SK-N-SH (cell line): ENCODE data around the gene SYNE2. TPM values are rescaled to one million over a fixed set of nuclear protein-coding genes. Genes with fewer than 3 reads are reported as not detected.

Experiments used
- CTCF ChIA-PET: fragments of 300-600, 350-600 bp; formaldehyde crosslinking; extraction: SDS; loops from one replicate; lab custom pipeline; 2021; lab: Yijun Ruan, JAX
- POLR2A ChIA-PET: fragments of 350-600 bp; sonication (Branson Sonifier 250); formaldehyde crosslinking; extraction: SDS; loops from one replicate; lab custom pipeline; 2020; ENCODE audit warnings: antibody characterized with exemption, inconsistent platforms; lab: Yijun Ruan, JAX
- DNase-seq: peaks from one replicate; pipeline ENCODE4 v3.0.0; 2012
- H2AFZ ChIP-seq: fragments of 200-600 bp; sonication (generic); 2 replicates; pipeline ENCODE4 v1.8.1; 2016; ENCODE audit warnings: antibody characterized with exemption, mild to moderate bottlenecking, low read depth
- H3F3A ChIP-seq: fragments of 200-600 bp; sonication (generic); replicated peaks from 2 replicates; pipeline ENCODE3; 2016; ENCODE audit warnings: antibody characterized with exemption, mild to moderate bottlenecking; ENCODE audit not compliant: insufficient read depth
- H3K27ac ChIP-seq, 2 experiments: fragments of 200-500 bp in 1 of 2; fragments of 200-600 bp in 1 of 2; sonication (Bioruptor generic) in 1 of 2; sonication (generic), shearing (Covaris generic) in 1 of 2; 2 replicates each; pipeline versions ENCODE4 v1.5.1 to v1.6.1; 2014 to 2016; ENCODE audit warnings: low read depth in 2 of 2, inconsistent platforms in 1 of 2, low read length in 1 of 2, mild to moderate bottlenecking in 1 of 2, mixed read lengths in 1 of 2
- H3K27me3 ChIP-seq: fragments of 200-600 bp; sonication (generic), shearing (Covaris generic); 2 replicates; pipeline ENCODE4 v1.6.1; 2016; ENCODE audit warnings: mixed run types; ENCODE audit not compliant: insufficient read depth
- H3K36me3 ChIP-seq, 2 experiments: fragments of 200-500 bp in 1 of 2; fragments of 200-600 bp in 1 of 2; sonication (Bioruptor generic) in 1 of 2; sonication (generic) in 1 of 2; replicated peaks in 1 of 2; 2 replicates each; pipeline versions ENCODE3 to v1.5.1; 2014 to 2016; ENCODE audit warnings: low read length in 1 of 2, mild to moderate bottlenecking in 1 of 2; ENCODE audit not compliant: insufficient read depth in 2 of 2, control insufficient read depth in 1 of 2
- H3K4me1 ChIP-seq, 2 experiments: fragments of 200-500 bp in 1 of 2; fragments of 200-600 bp in 1 of 2; sonication (Bioruptor generic) in 1 of 2; sonication (generic), shearing (Covaris generic) in 1 of 2; 2 replicates each; pipeline versions ENCODE4 v1.5.1 to v1.6.1; 2014 to 2016; ENCODE audit warnings: low read depth in 1 of 2, low read length in 1 of 2, mixed run types in 1 of 2; ENCODE audit not compliant: insufficient read depth in 2 of 2, control insufficient read depth in 1 of 2
- H3K4me2 ChIP-seq: fragments of 200-600 bp; sonication (generic), shearing (Covaris generic); 2 replicates; pipeline ENCODE4 v1.6.1; 2017; ENCODE audit warnings: mixed run types
- H3K4me3 ChIP-seq, 2 experiments: fragments of 200-500 bp in 1 of 2; fragments of 200-600 bp in 1 of 2; sonication (Bioruptor generic) in 1 of 2; sonication (generic), shearing (Covaris generic) in 1 of 2; 2 replicates each; pipeline versions ENCODE4 v1.5.1 to v1.8.1; 2014 to 2016; ENCODE audit warnings: low read depth in 2 of 2, inconsistent platforms in 1 of 2, low read length in 1 of 2, mild to moderate bottlenecking in 1 of 2, mixed read lengths in 1 of 2, moderate library complexity in 1 of 2
- H3K79me2 ChIP-seq: fragments of 200-600 bp; sonication (generic); 2 replicates; pipeline ENCODE4 v1.8.1; 2017; ENCODE audit warnings: mild to moderate bottlenecking; ENCODE audit not compliant: insufficient read depth
- H3K9ac ChIP-seq: fragments of 200-600 bp; sonication (generic); 2 replicates; pipeline ENCODE4 v1.6.1; 2017; ENCODE audit warnings: mixed run types
- H3K9me2 ChIP-seq: fragments of 200-600 bp; sonication (generic); 2 replicates; pipeline ENCODE4 v1.6.1; 2017; ENCODE audit warnings: mixed run types
- H3K9me3 ChIP-seq: fragments of 200-600 bp; sonication (generic); 2 replicates; pipeline ENCODE4 v1.6.1; 2017; ENCODE audit warnings: mixed run types, mild to moderate bottlenecking, moderate library complexity
- H4K20me1 ChIP-seq: fragments of 200-600 bp; sonication (generic); 2 replicates; pipeline ENCODE4 v1.6.1; 2017; ENCODE audit warnings: mild to moderate bottlenecking, mixed run types; ENCODE audit not compliant: insufficient read depth
- CHD2 ChIP-seq: fragments of 150-350 bp; IDR thresholded peaks from 2 replicates; pipeline ENCODE4 v1.6.1; 2018; ENCODE audit warnings: low read length; ENCODE audit not compliant: partially characterized antibody
- ELF1 ChIP-seq: IDR thresholded peaks from 2 replicates; pipeline ENCODE4 v1.4.0; 2012
- EP300 ChIP-seq, 2 experiments: IDR thresholded peaks; 2 replicates each; pipeline versions ENCODE4 v1.4.0 to v1.6.1; 2012; ENCODE audit warnings: borderline replicate concordance in 1 of 2, low read depth in 1 of 2, low read length in 1 of 2
- FOXJ3 ChIP-seq: sonication (generic); formaldehyde crosslinking; IDR thresholded peaks from 2 replicates; pipeline ENCODE4 v1.5.1; 2020; ENCODE audit warnings: mild to moderate bottlenecking, missing genetic modification reagents
- FOXM1 ChIP-seq: IDR thresholded peaks from 2 replicates; pipeline ENCODE4 v1.4.0; 2012; ENCODE audit warnings: low read depth, mild to moderate bottlenecking
- GABPA ChIP-seq: IDR thresholded peaks from 2 replicates; pipeline ENCODE4 v1.4.0; 2012; ENCODE audit warnings: low read depth, mild to moderate bottlenecking
- GATA2 ChIP-seq: sonication (generic); formaldehyde crosslinking; IDR thresholded peaks from 2 replicates; pipeline ENCODE4 v1.5.0; 2020; ENCODE audit warnings: mild to moderate bottlenecking, missing genetic modification reagents
- JUND ChIP-seq: IDR thresholded peaks from 2 replicates; pipeline ENCODE4 v1.4.0; 2012
- MEF2A ChIP-seq: IDR thresholded peaks from 2 replicates; pipeline ENCODE4 v1.4.0; 2012; ENCODE audit warnings: low read depth, borderline replicate concordance
- MXI1 ChIP-seq: IDR thresholded peaks from 2 replicates; pipeline ENCODE4 v1.6.1; 2012; ENCODE audit warnings: mild to moderate bottlenecking, low read depth, low read length, improper control_type of control experiment
- NFIC ChIP-seq: IDR thresholded peaks from 2 replicates; pipeline ENCODE4 v1.4.0; 2012; ENCODE audit warnings: borderline replicate concordance
- NRF1 ChIP-seq: IDR thresholded peaks from 2 replicates; pipeline ENCODE4 v1.6.1; 2012; ENCODE audit warnings: low read depth, mild to moderate bottlenecking, low read length
- POLR2AphosphoS5 ChIP-seq: IDR thresholded peaks from 2 replicates; pipeline ENCODE4 v1.6.1; 2012; ENCODE audit warnings: low read depth, low read length
- RAD21 ChIP-seq: IDR thresholded peaks from 2 replicates; pipeline ENCODE4 v1.6.1; 2012; ENCODE audit warnings: mild to moderate bottlenecking, low read length
- RCOR1 ChIP-seq: fragments of 150-350 bp; IDR thresholded peaks from 2 replicates; pipeline ENCODE4 v1.6.1; 2017; ENCODE audit warnings: antibody characterized with exemption, low read length
- RXRA ChIP-seq: IDR thresholded peaks from 2 replicates; pipeline ENCODE4 v1.4.0; 2012; ENCODE audit warnings: low read depth, mild to moderate bottlenecking, borderline replicate concordance
- SIN3A ChIP-seq: IDR thresholded peaks from 2 replicates; pipeline ENCODE4 v1.6.1; 2012; ENCODE audit warnings: low read depth, mild to moderate bottlenecking, low read length, moderate library complexity, borderline replicate concordance
- SMC3 ChIP-seq: IDR thresholded peaks from 2 replicates; pipeline ENCODE4 v1.6.1; 2012; ENCODE audit warnings: low read depth, low read length, improper control_type of control experiment
- TAF1 ChIP-seq: IDR thresholded peaks from 2 replicates; pipeline ENCODE4 v1.6.1; 2012; ENCODE audit warnings: low read depth, mild to moderate bottlenecking, low read length, moderate library complexity, borderline replicate concordance
- TCF12 ChIP-seq: IDR thresholded peaks from 2 replicates; pipeline ENCODE4 v1.4.0; 2012
- WGBS: methylation state at CpG from one replicate; pipeline ENCODE4 v1.1.6; 2017; ENCODE audit warnings: low lambda C conversion rate; 5-methylcytosine and 5-hydroxymethylcytosine counted together
- polyA plus RNA-seq, 3 experiments: library from polyadenylated mRNA; depleted of rRNA; stranded (reverse); fragments of >200 nt; gene quantifications; 2 replicates each; pipeline ENCODE4 v1.2.3, GENCODE V29; 2012
- TF ChIP-seq, protein P1 (sequence below): fragments of 200-600 bp; sonication (generic); IDR thresholded peaks from 2 replicates; pipeline ENCODE4 v1.6.1; 2017; ENCODE audit warnings: antibody characterized with exemption, mild to moderate bottlenecking, moderate library complexity
- TF ChIP-seq, protein P2 (sequence below): IDR thresholded peaks from 2 replicates; pipeline ENCODE4 v1.4.0; 2012; ENCODE audit warnings: low read depth, borderline replicate concordance

SYNE2 gene
- polyA plus RNA-seq, 1 of the 3 experiments (the other 2 are of a cell fraction), result 7.1 TPM

DNA sequence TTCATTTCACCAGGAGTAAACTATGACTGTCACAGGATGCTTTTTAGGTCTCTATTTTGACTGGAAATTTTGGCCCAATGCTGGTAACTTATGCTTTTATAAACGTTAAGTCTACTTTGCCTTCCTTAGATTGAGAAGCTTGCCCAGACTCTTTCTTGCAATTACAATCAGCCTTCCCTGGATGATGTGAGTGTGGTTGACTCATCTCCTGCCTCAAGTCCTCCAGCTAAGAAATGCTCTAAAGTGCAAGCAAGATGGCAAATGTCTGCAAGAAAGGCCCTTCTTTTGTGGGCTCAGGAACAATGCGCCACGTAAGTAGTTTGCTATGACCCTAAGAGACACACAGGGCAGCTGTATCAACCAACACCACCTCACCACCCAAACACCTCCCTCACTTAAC is 96.9 kb downstream of the SYNE2 start:
- TF ChIP-seq EP300 (IDR thresholded peaks at IDR 0.05; ENCODE audit: borderline replicate concordance in 1 of 2, low read depth in 1 of 2, low read length in 1 of 2), result no peak
- TF ChIP-seq ELF1, result no peak
- no peak for TF ChIP-seq JUND
- TF ChIP-seq SMC3, result no peak
- no peak for TF ChIP-seq TCF12
- no peak for TF ChIP-seq CHD2
- TF ChIP-seq MEF2A, result no peak
- no peak for TF ChIP-seq TAF1
- no peak for TF ChIP-seq POLR2AphosphoS5
- TF ChIP-seq RAD21, result no peak
- H2AFZ ChIP-seq, result no peak overlapping the region
- no peak overlapping the region for H3K4me3 ChIP-seq
- H3K4me2 ChIP-seq, result no peak overlapping the region
- H3K27me3 ChIP-seq, result no peaks in the 10 kb centered on the region
- ChIA-PET POLR2A (no interaction called here), CTCF (interaction anchor here (1.0 to 1.2 kb wide), 2 partner anchors 15 to 150 kb away, joined by 3 read pairs; no protein-coding TSS in a partner anchor)
- H3K79me2 ChIP-seq, result no peaks in the 10 kb centered on the region
- no peak overlapping the region for H3K9ac ChIP-seq
- no peaks in the 10 kb centered on the region for H4K20me1 ChIP-seq
- H3K4me1 ChIP-seq, result no peaks in the 10 kb centered on the region
- H3K27ac ChIP-seq, result no peak overlapping the region
- no peaks in the 10 kb centered on the region for H3K9me2 ChIP-seq
- H3F3A ChIP-seq, result no peaks in the 10 kb centered on the region
- WGBS, result 98% methylated on average over 3 of the region's 3 CpGs
- peaks cover 5 to 7% of the 10 kb centered on the region in 2 experiments for H3K36me3 ChIP-seq
- no peak for DNase-seq
- H3K9me3 ChIP-seq, result no peaks in the 10 kb centered on the region

DNA sequence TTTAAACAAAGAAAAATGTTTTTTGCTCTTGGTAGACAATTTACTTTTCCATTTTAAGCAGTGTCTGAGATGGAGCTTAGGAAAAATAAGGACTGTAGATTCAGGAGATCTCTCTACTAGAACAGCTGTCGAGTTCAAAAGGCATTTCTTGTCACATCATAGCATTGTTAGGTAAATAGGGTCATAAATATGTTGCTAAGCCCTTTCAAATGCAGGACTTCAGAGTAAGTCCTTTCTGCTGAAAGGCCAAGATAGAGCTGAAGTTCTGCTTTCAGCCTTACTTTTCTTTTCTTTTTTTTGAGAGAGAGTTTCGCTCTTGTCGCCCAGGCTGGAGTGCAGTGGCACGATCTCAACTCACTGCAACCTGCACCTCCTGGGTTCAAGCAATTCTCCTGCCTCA is 98.2 kb downstream of the SYNE2 start:
- Histone ChIP-seq H4K20me1 (no peaks in the 10 kb centered on the region), H3K36me3 (peaks cover 0 to 10% of the 10 kb centered on the region in 2 experiments), H2AFZ (no peak overlapping the region), H3K4me2 (no peak overlapping the region)
- TF ChIP-seq, protein P1, sequence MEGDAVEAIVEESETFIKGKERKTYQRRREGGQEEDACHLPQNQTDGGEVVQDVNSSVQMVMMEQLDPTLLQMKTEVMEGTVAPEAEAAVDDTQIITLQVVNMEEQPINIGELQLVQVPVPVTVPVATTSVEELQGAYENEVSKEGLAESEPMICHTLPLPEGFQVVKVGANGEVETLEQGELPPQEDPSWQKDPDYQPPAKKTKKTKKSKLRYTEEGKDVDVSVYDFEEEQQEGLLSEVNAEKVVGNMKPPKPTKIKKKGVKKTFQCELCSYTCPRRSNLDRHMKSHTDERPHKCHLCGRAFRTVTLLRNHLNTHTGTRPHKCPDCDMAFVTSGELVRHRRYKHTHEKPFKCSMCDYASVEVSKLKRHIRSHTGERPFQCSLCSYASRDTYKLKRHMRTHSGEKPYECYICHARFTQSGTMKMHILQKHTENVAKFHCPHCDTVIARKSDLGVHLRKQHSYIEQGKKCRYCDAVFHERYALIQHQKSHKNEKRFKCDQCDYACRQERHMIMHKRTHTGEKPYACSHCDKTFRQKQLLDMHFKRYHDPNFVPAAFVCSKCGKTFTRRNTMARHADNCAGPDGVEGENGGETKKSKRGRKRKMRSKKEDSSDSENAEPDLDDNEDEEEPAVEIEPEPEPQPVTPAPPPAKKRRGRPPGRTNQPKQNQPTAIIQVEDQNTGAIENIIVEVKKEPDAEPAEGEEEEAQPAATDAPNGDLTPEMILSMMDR, result no peak
- TF ChIP-seq, protein P2, sequence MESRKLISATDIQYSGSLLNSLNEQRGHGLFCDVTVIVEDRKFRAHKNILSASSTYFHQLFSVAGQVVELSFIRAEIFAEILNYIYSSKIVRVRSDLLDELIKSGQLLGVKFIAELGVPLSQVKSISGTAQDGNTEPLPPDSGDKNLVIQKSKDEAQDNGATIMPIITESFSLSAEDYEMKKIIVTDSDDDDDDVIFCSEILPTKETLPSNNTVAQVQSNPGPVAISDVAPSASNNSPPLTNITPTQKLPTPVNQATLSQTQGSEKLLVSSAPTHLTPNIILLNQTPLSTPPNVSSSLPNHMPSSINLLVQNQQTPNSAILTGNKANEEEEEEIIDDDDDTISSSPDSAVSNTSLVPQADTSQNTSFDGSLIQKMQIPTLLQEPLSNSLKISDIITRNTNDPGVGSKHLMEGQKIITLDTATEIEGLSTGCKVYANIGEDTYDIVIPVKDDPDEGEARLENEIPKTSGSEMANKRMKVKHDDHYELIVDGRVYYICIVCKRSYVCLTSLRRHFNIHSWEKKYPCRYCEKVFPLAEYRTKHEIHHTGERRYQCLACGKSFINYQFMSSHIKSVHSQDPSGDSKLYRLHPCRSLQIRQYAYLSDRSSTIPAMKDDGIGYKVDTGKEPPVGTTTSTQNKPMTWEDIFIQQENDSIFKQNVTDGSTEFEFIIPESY, result no peak
- TF ChIP-seq FOXM1 (no peak), SMC3 (no peak), NRF1 (no peak), SIN3A (no peak), ELF1 (no peak), CHD2 (no peak), JUND (no peak), MXI1 (no peak), NFIC (no peak), RAD21 (no peak), EP300 (IDR thresholded peaks at IDR 0.05; ENCODE audit: borderline replicate concordance in 1 of 2, low read depth in 1 of 2, low read length in 1 of 2) (no peak), GABPA (no peak), FOXJ3 (no peak), RXRA (no peak), RCOR1 (no peak), GATA2 (CRISPR knock-in tag) (no peak)
- TF ChIP-seq, all 33 proteins: peak for 0
- ChIA-PET POLR2A (no interaction called here), CTCF (interaction anchor here (0.6 to 0.9 kb wide), 2 partner anchors 353 to 577 kb away, joined by 3 read pairs; no protein-coding TSS in a partner anchor)
- no peaks in the 10 kb centered on the region for H3K27me3 ChIP-seq
- H3K9me2 ChIP-seq, result no peaks in the 10 kb centered on the region
- 95% methylated on average over 4 of the region's 4 CpGs for WGBS
- no peaks in the 10 kb centered on the region for H3F3A ChIP-seq
- H3K79me2 ChIP-seq, result no peaks in the 10 kb centered on the region
- H3K4me1 ChIP-seq, result no peaks in the 10 kb centered on the region
- H3K9ac ChIP-seq, result no peak overlapping the region
- no peak for DNase-seq
- no peaks in the 10 kb centered on the region for H3K9me3 ChIP-seq
- H3K4me3 ChIP-seq, result no peak overlapping the region
- no peak overlapping the region for H3K27ac ChIP-seq
